HCT116 (cell line): ENCODE results near the gene FLT3LG. TPM values are rescaled to one million over a fixed set of nuclear protein-coding genes. Genes with fewer than 3 reads are reported as not detected.

Source experiments
- ATAC-seq: fragments of 200-7000 bp; cut with Tn5 transposase; 2 replicates; pipeline ENCODE4 v1.9.1; 2020; ENCODE audit warnings: mild to moderate bottlenecking, moderate library complexity
- BruUV-seq: library from RNA; stranded (reverse); fragments of 400-500 nt; replicated peaks from 2 replicates; lab custom pipeline; 2021; lab: Mats Ljungman, UMichigan
- CTCF ChIA-PET: fragments of 300-600 bp; sonication (Branson Sonifier 250); formaldehyde crosslinking; loops from one replicate; lab custom pipeline; 2021; ENCODE audit warnings: antibody characterized with exemption; lab: Charles Lee
- POLR2A ChIA-PET: fragments of 300-600, 350-600 bp; sonication (Branson Sonifier 250); formaldehyde crosslinking; loops from one replicate; lab custom pipeline; 2021; ENCODE audit warnings: antibody characterized with exemption; lab: Charles Lee
- RAD21 ChIA-PET, 2 experiments: fragments of 300-600 bp; sonication (Branson Sonifier 250); formaldehyde crosslinking; loops; one replicate each; lab custom pipeline; 2023; ENCODE audit warnings: low total read pairs in 2 of 2; ENCODE audit not compliant: uncharacterized antibody in 2 of 2, unreplicated experiment in 2 of 2, low non-redundant PET in 1 of 2; lab: Charles Lee
- DNase-seq: peaks from one replicate; pipeline ENCODE4 v3.0.0-alpha.2; 2010; ENCODE audit warnings: low read depth, low spot score
- H2AFZ ChIP-seq: fragments of 200-600 bp; shearing (Covaris generic), sonication (generic); 2 replicates; pipeline ENCODE4 v1.6.1; 2017; ENCODE audit warnings: low read depth, mixed run types, mixed read lengths, antibody characterized with exemption, low read length; ENCODE audit not compliant: poor library complexity, severe bottlenecking
- H3K27ac ChIP-seq: 2 replicates; pipeline ENCODE4 v1.5.1; 2012; ENCODE audit warnings: low read depth, low read length
- H3K27me3 ChIP-seq: fragments of 200-600 bp; sonication (generic); 2 replicates; pipeline ENCODE4 v1.6.1; 2016; ENCODE audit warnings: mixed run types, low read length, mixed read lengths; ENCODE audit not compliant: insufficient read depth
- H3K36me3 ChIP-seq, 2 experiments: fragments of 200-500 bp in 1 of 2; fragments of 200-600 bp in 1 of 2; sonication (Bioruptor generic) in 1 of 2; sonication (generic) in 1 of 2; 2 replicates each; pipeline versions ENCODE4 v1.5.1 to v1.6.1; 2014 to 2016; ENCODE audit warnings: low read length in 2 of 2, inconsistent platforms in 1 of 2, mixed read lengths in 1 of 2, mixed run types in 1 of 2; ENCODE audit not compliant: insufficient read depth in 2 of 2, control insufficient read depth in 1 of 2
- H3K4me1 ChIP-seq, 2 experiments: fragments of 200-600 bp in 1 of 2; sonication (generic) in 1 of 2; 2 replicates each; pipeline versions ENCODE4 v1.5.1 to v1.6.1; 2012 to 2017; ENCODE audit warnings: low read length in 2 of 2, inconsistent platforms in 1 of 2, mild to moderate bottlenecking in 1 of 2, mixed read lengths in 1 of 2, mixed run types in 1 of 2, moderate library complexity in 1 of 2; ENCODE audit not compliant: insufficient read depth in 2 of 2, control insufficient read depth in 1 of 2
- H3K4me2 ChIP-seq: fragments of 200-600 bp; sonication (generic); 2 replicates; pipeline ENCODE4 v1.6.1; 2017; ENCODE audit warnings: mixed run types, low read length, mixed read lengths
- H3K4me3 ChIP-seq, 2 experiments: fragments of 200-600 bp in 1 of 2; sonication (generic) in 1 of 2; replicated peaks in 1 of 2; 2 replicates each; pipeline ENCODE4 v1.5.1; 2011 to 2016; ENCODE audit warnings: low read length in 2 of 2, control low read depth in 1 of 2, low read depth in 1 of 2, mild to moderate bottlenecking in 1 of 2, mixed read lengths in 1 of 2, mixed run types in 1 of 2
- H3K79me2 ChIP-seq: fragments of 200-600 bp; sonication (generic); 2 replicates; pipeline ENCODE4 v1.6.1; 2017; ENCODE audit warnings: mild to moderate bottlenecking, mixed run types, low read length, moderate library complexity, mixed read lengths; ENCODE audit not compliant: insufficient read depth
- H3K9ac ChIP-seq: fragments of 200-600 bp; sonication (generic); 2 replicates; pipeline ENCODE4 v1.6.1; 2016; ENCODE audit warnings: low read length, mixed read lengths
- H3K9me2 ChIP-seq: fragments of 200-600 bp; sonication (generic), shearing (Covaris generic); 2 replicates; pipeline ENCODE4 v1.6.1; 2017; ENCODE audit warnings: mixed run types, mild to moderate bottlenecking, moderate library complexity; ENCODE audit not compliant: insufficient read depth
- H3K9me3 ChIP-seq, 2 experiments: fragments of 200-500 bp in 1 of 2; fragments of 200-600 bp in 1 of 2; sonication (Bioruptor generic) in 1 of 2; sonication (generic) in 1 of 2; 2 replicates each; pipeline ENCODE4 v1.6.1; 2014 to 2017; ENCODE audit warnings: low read length in 2 of 2, mixed read lengths in 2 of 2, inconsistent platforms in 1 of 2, low read depth in 1 of 2, mild to moderate bottlenecking in 1 of 2, mixed run types in 1 of 2, moderate library complexity in 1 of 2; ENCODE audit not compliant: control insufficient read depth in 1 of 2, insufficient read depth in 1 of 2
- H4K20me1 ChIP-seq: fragments of 200-600 bp; sonication (generic), shearing (Covaris generic); 2 replicates; pipeline ENCODE4 v1.6.1; 2017; ENCODE audit warnings: mixed run types, mild to moderate bottlenecking, moderate library complexity; ENCODE audit not compliant: insufficient read depth
- CBX3 ChIP-seq: IDR thresholded peaks from 2 replicates; pipeline ENCODE4 v1.6.1; 2012; ENCODE audit warnings: low read depth
- CEBPB ChIP-seq: IDR thresholded peaks from 2 replicates; pipeline ENCODE4 v1.6.1; 2012; ENCODE audit warnings: low read depth
- CTCF ChIP-seq, 3 experiments: fragments of 200-600 bp in 1 of 3; sonication (generic) in 1 of 3; IDR thresholded peaks in 2 of 3; conservative IDR thresholded peaks in 1 of 3; 2 replicates each; pipeline ENCODE4 v1.5.1; 2012 to 2017; ENCODE audit warnings: low read depth in 2 of 3, low read length in 2 of 3, antibody characterized with exemption in 1 of 3, borderline replicate concordance in 1 of 3, control low read depth in 1 of 3, mild to moderate bottlenecking in 1 of 3, mixed read lengths in 1 of 3, mixed run types in 1 of 3, moderate library complexity in 1 of 3; ENCODE audit not compliant: insufficient read depth in 1 of 3
- EGR1 ChIP-seq: IDR thresholded peaks from 2 replicates; pipeline ENCODE4 v1.6.1; 2012; ENCODE audit warnings: low read depth
- EZH2 ChIP-seq: fragments of 200-600 bp; sonication (generic); IDR thresholded peaks from 2 replicates; pipeline ENCODE4 v1.6.1; 2017; ENCODE audit warnings: antibody characterized with exemption, mixed run types
- EZH2phosphoT487 ChIP-seq: fragments of 200-600 bp; IDR thresholded peaks from 2 replicates; pipeline ENCODE4 v1.6.1; 2018; ENCODE audit warnings: antibody characterized with exemption, borderline replicate concordance
- FOSL1 ChIP-seq: IDR thresholded peaks from 2 replicates; pipeline ENCODE4 v1.6.1; 2012; ENCODE audit warnings: low read depth
- POLR2A ChIP-seq: IDR thresholded peaks from 2 replicates; pipeline ENCODE4 v1.7.0; 2011; ENCODE audit warnings: borderline replicate concordance; ENCODE audit not compliant: insufficient read depth, insufficient read length; ENCODE audit errors: extremely low read depth
- POLR2AphosphoS5 ChIP-seq: IDR thresholded peaks from 2 replicates; pipeline ENCODE4 v1.6.1; 2011; ENCODE audit warnings: mild to moderate bottlenecking, low read depth, low read length, moderate library complexity
- RAD21 ChIP-seq: IDR thresholded peaks from 2 replicates; pipeline ENCODE4 v1.6.1; 2012; ENCODE audit warnings: low read depth, mild to moderate bottlenecking
- SIN3A ChIP-seq: IDR thresholded peaks from 2 replicates; pipeline ENCODE4 v1.6.1; 2012; ENCODE audit warnings: low read depth
- SP1 ChIP-seq: IDR thresholded peaks from 2 replicates; pipeline ENCODE4 v1.6.1; 2012; ENCODE audit warnings: low read depth
- YY1 ChIP-seq: IDR thresholded peaks from 2 replicates; pipeline ENCODE4 v1.6.1; 2011; ENCODE audit warnings: low read length, low read depth, moderate library complexity, mild to moderate bottlenecking; ENCODE audit not compliant: insufficient replicate concordance; ENCODE audit errors: extremely low read depth
- ZBTB33 ChIP-seq: IDR thresholded peaks from 2 replicates; pipeline ENCODE4 v1.6.1; 2011; ENCODE audit warnings: mild to moderate bottlenecking, low read length, moderate library complexity; ENCODE audit not compliant: insufficient replicate concordance; ENCODE audit errors: extremely low read depth
- ZFX ChIP-seq: fragments of 450-650 bp; IDR thresholded peaks from 2 replicates; pipeline ENCODE4 v1.6.1; 2017
- ZNF274 ChIP-seq: fragments of 200-500 bp; sonication (Bioruptor generic); IDR thresholded peaks from 2 replicates; pipeline ENCODE4 v1.6.1; 2014; ENCODE audit warnings: mild to moderate bottlenecking, low read depth, low read length, inconsistent platforms
- intact Hi-C: fragments of 100-400 bp; cut with micrococcal nuclease; formaldehyde crosslinking; loops from 2 replicates; pipeline ENCODE4 v1.10.0; 2022
- total RNA-seq: library from RNA; stranded (reverse); gene quantifications from one replicate; pipeline ENCODE4 v1.2.1, GENCODE V29; 2021; ENCODE audit not compliant: unreplicated experiment

Gene FLT3LG
- total RNA-seq, 1 experiment from 2014 or later: 3.8 TPM

GRCh38 chr19:49512970-49513745 is 39.1 kb downstream of the FLT3LG start:
- Histone ChIP-seq H3K27ac (no peak overlapping the region), H4K20me1 (no peaks in the 10 kb centered on the region), H3K9ac (no peak overlapping the region), H2AFZ (no peak overlapping the region), H3K4me3 (no peak overlapping the region), H3K9me3 (no peaks in the 10 kb centered on the region), H3K9me2 (no peaks in the 10 kb centered on the region), H3K4me2 (no peak overlapping the region), H3K36me3 (no peaks in the 10 kb centered on the region), H3K27me3 (no peaks in the 10 kb centered on the region), H3K79me2 (no peaks in the 10 kb centered on the region), H3K4me1 (peaks cover 4 to 13% of the 10 kb centered on the region in 2 experiments; a peak in 3 of 4 replicates)
- intact Hi-C loops: no loop called here
- ATAC-seq (peak; percentile 18; the same call in 1 of the 2 replicates), DNase-seq (no peak)
- TF ChIP-seq POLR2A (no peak), CTCF (IDR thresholded peaks at IDR 0.05 in 2 of 3, conservative IDR thresholded peaks at IDR 0.05 in 1 of 3; ENCODE audit: borderline replicate concordance in 1 of 3, insufficient read depth in 1 of 3, low read depth in 2 of 3, low read length in 2 of 3) (no peak), CBX3 (no peak)
- CTCF ChIA-PET: interaction anchor here (0.6 kb wide), 1 partner anchor 386 kb away, joined by 3 read pairs; no protein-coding TSS in a partner anchor
- POLR2A ChIA-PET: interaction anchor here (0.5 to 1.5 kb wide), 2 partner anchors 61 to 77 kb away, joined by 3 read pairs; no protein-coding TSS in a partner anchor
- BruUV-seq: no TSS peak
- RAD21 ChIA-PET: no interaction called here

GRCh38 chr19:49513746-49514118 is 39.7 kb downstream of the FLT3LG start:
- ChIA-PET RAD21 (no interaction called here), POLR2A (interaction anchor here (0.5 to 1.5 kb wide), 2 partner anchors 60 to 76 kb away, joined by 3 read pairs; no protein-coding TSS in a partner anchor), CTCF (interaction anchor here (0.6 kb wide), 1 partner anchor 387 kb away, joined by 3 read pairs; no protein-coding TSS in a partner anchor)
- BruUV-seq: no TSS peak
- H3K27me3 ChIP-seq: no peaks in the 10 kb centered on the region
- H3K9me2 ChIP-seq: no peaks in the 10 kb centered on the region
- H3K36me3 ChIP-seq: no peaks in the 10 kb centered on the region
- H3K4me3 ChIP-seq: no peak overlapping the region
- H3K9me3 ChIP-seq: no peaks in the 10 kb centered on the region
- no peak overlapping the region for H3K27ac ChIP-seq
- H2AFZ ChIP-seq: no peak overlapping the region
- DNase-seq (no peak), ATAC-seq (peak; percentile 25; the same call in 1 of the 2 replicates)
- no peak overlapping the region for H3K4me2 ChIP-seq
- intact Hi-C loops: no loop called here
- no peak overlapping the region for H3K9ac ChIP-seq
- peaks cover 4 to 13% of the 10 kb centered on the region in 2 experiments; a peak in 3 of 4 replicates for H3K4me1 ChIP-seq
- no peaks in the 10 kb centered on the region for H3K79me2 ChIP-seq
- no peaks in the 10 kb centered on the region for H4K20me1 ChIP-seq
- TF ChIP-seq POLR2AphosphoS5 (no peak), EGR1 (no peak), ZFX (no peak), ZNF274 (no peak), CEBPB (no peak), EZH2 (no peak), YY1 (no peak), FOSL1 (no peak), ZBTB33 (no peak), SIN3A (no peak), CBX3 (no peak), EZH2phosphoT487 (no peak), RAD21 (no peak), SP1 (no peak)
